ENCODE measurements around the gene SERPINB11.

The SERPINB11 gene

GRCh38 chr18:63762518-63762917 lies 59.8 kb downstream of the SERPINB11 start:
- Histone ChIP-seq H3K79me2 (ENCODE audit: control insufficient read depth, insufficient read depth, low read length, unreplicated experiment) (no peaks in the 10 kb centered on the region), H3K27ac (ENCODE audit: low read depth, low read length) (peak overlapping the region; percentile 88)

GRCh38 chr18:63763831-63764600 lies 61.3 kb downstream of the SERPINB11 start:
- Histone ChIP-seq H3K4me1 (ENCODE audit: control insufficient read depth, insufficient read depth, low read length, unreplicated experiment) (peaks cover 33% of the 10 kb centered on the region), H3K36me3 (ENCODE audit: insufficient read depth, low read length) (no peaks in the 10 kb centered on the region), H3K4me3 (ENCODE audit: low read depth, low read length) (no peak overlapping the region), H2AFZ (ENCODE audit: low read length, unreplicated experiment) (no peak overlapping the region), H3K27me3 (ENCODE audit: insufficient read depth, low read length) (no peaks in the 10 kb centered on the region), H3K79me2 (ENCODE audit: control insufficient read depth, insufficient read depth, low read length, unreplicated experiment) (no peaks in the 10 kb centered on the region), H3K27ac (ENCODE audit: low read depth, low read length) (peak overlapping the region; percentile 88)

More at GRCh38 chr18:63762518-63762917, 59.8 kb downstream of the SERPINB11 start:
- Histone ChIP-seq H3K4me3 (ENCODE audit: low read depth, low read length) (no peak overlapping the region), H3K4me1 (ENCODE audit: control insufficient read depth, insufficient read depth, low read length, unreplicated experiment) (peaks cover 26% of the 10 kb centered on the region), H2AFZ (ENCODE audit: low read length, unreplicated experiment) (no peak overlapping the region), H3K36me3 (ENCODE audit: insufficient read depth, low read length) (no peaks in the 10 kb centered on the region), H3K27me3 (ENCODE audit: insufficient read depth, low read length) (no peaks in the 10 kb centered on the region)

GRCh38 chr18:63765837-63766236 lies 63.1 kb downstream of the SERPINB11 start:
- Histone ChIP-seq H3K27ac (ENCODE audit: low read depth, low read length) (no peak overlapping the region), H2AFZ (ENCODE audit: low read length, unreplicated experiment) (no peak overlapping the region), H3K36me3 (ENCODE audit: insufficient read depth, low read length) (no peaks in the 10 kb centered on the region), H3K4me1 (ENCODE audit: control insufficient read depth, insufficient read depth, low read length, unreplicated experiment) (peaks cover 33% of the 10 kb centered on the region), H3K27me3 (ENCODE audit: insufficient read depth, low read length) (no peaks in the 10 kb centered on the region), H3K79me2 (ENCODE audit: control insufficient read depth, insufficient read depth, low read length, unreplicated experiment) (no peaks in the 10 kb centered on the region), H3K4me3 (ENCODE audit: low read depth, low read length) (no peak overlapping the region)

Data from ACC112 (cell line).